Measurements from ENCODE around the gene USP21.
"Not testable (repeated sequence)": the region's sequence is repeated elsewhere in the genome, so short reads cannot be mapped to it uniquely, and the experiment has no call there.

GRCh38 chr1:161115961-161116360 lies 43.3 kb upstream of the USP21 start:
- TF ChIP-seq EZH2 (IDR thresholded peaks at IDR 0.05; ENCODE audit: insufficient read depth, poor library complexity, severe bottlenecking); EZH2phosphoT487 (IDR thresholded peaks at IDR 0.05; ENCODE audit: insufficient read depth, low read depth): not testable (repeated sequence)
